H1 (cell line): ENCODE results near the gene BRCC3. TPM values are rescaled to one million over a fixed set of nuclear protein-coding genes. Genes with fewer than 3 reads are reported as not detected.

Experiments used
- CTCF ChIA-PET: fragments of 300-600 bp; sonication (Branson Sonifier 250); formaldehyde crosslinking; loops from one replicate; lab custom pipeline; 2021; ENCODE audit not compliant: partially characterized antibody; lab: Charles Lee
- POLR2A ChIA-PET: fragments of 300-600 bp; sonication (Branson Sonifier 250); formaldehyde crosslinking; loops from one replicate; lab custom pipeline; 2021; ENCODE audit warnings: inconsistent platforms; ENCODE audit not compliant: partially characterized antibody; lab: Charles Lee
- DNase-seq, 2 experiments: peaks; one replicate each; pipeline versions ENCODE4 v3.0.0 to v3.0.0-alpha.2; 2010 to 2022; ENCODE audit warnings: low spot score in 2 of 2, low read depth in 1 of 2, mixed read lengths in 1 of 2
- FAIRE-seq: peaks from 2 replicates; lab custom pipeline; 2011; peaks lifted over from hg19 to GRCh38; lab: Jason Lieb, UNC
- H2AFZ ChIP-seq: 2 replicates; pipeline ENCODE4 v1.8.1; 2012; ENCODE audit warnings: low read length, inconsistent platforms
- H2AK5ac ChIP-seq: 2 replicates; pipeline ENCODE4 v1.6.1; 2013; ENCODE audit warnings: low read depth, low read length
- H2BK120ac ChIP-seq: replicated peaks from 2 replicates; pipeline ENCODE3; 2013; ENCODE audit warnings: low read depth, low read length, inconsistent platforms
- H2BK12ac ChIP-seq: 2 replicates; pipeline ENCODE4 v1.6.1; 2013; ENCODE audit warnings: low read depth, low read length
- H2BK15ac ChIP-seq: 2 replicates; pipeline ENCODE4 v1.6.1; 2013; ENCODE audit warnings: low read length
- H2BK20ac ChIP-seq: 2 replicates; pipeline ENCODE4 v1.6.1; 2013; ENCODE audit warnings: low read length
- H2BK5ac ChIP-seq: 2 replicates; pipeline ENCODE4 v1.6.1; 2013; ENCODE audit warnings: low read depth, low read length
- H3K14ac ChIP-seq: 2 replicates; pipeline ENCODE4 v1.6.1; 2013; ENCODE audit warnings: inconsistent platforms; ENCODE audit not compliant: insufficient read length
- H3K18ac ChIP-seq: 2 replicates; pipeline ENCODE4 v1.6.1; 2013; ENCODE audit warnings: low read length; ENCODE audit errors: extremely low read depth
- H3K23ac ChIP-seq: 2 replicates; pipeline ENCODE4 v1.6.1; 2013; ENCODE audit warnings: inconsistent platforms; ENCODE audit not compliant: insufficient read length
- H3K23me2 ChIP-seq: 2 replicates; pipeline ENCODE4 v1.6.1; 2013; ENCODE audit warnings: low read depth, low read length
- H3K27ac ChIP-seq: 2 replicates; pipeline ENCODE4 v1.6.1; 2011; ENCODE audit warnings: low read depth, low read length, inconsistent platforms
- H3K27me3 ChIP-seq, 4 experiments: replicated peaks in 1 of 4; 1 replicate in 1 of 4; 2 replicates in 3 of 4; pipeline versions ENCODE4 v1.6.1 to v1.8.1; 2011 to 2013; ENCODE audit warnings: low read length in 3 of 4, mild to moderate bottlenecking in 3 of 4, inconsistent platforms in 2 of 4, mixed read lengths in 2 of 4, moderate library complexity in 1 of 4; ENCODE audit not compliant: control insufficient read depth in 3 of 4, insufficient read depth in 3 of 4; ENCODE audit errors: extremely low read depth in 1 of 4
- H3K36me3 ChIP-seq, 4 experiments: 2 replicates each; pipeline versions ENCODE4 v1.6.1 to v1.8.1; 2011 to 2013; ENCODE audit warnings: mild to moderate bottlenecking in 4 of 4, low read length in 3 of 4, moderate library complexity in 2 of 4, control low read depth in 1 of 4, inconsistent platforms in 1 of 4; ENCODE audit not compliant: insufficient read depth in 4 of 4, control insufficient read depth in 2 of 4
- H3K4ac ChIP-seq: replicated peaks from 2 replicates; pipeline ENCODE3; 2013; ENCODE audit warnings: low read length, low read depth, mixed read lengths, inconsistent platforms; ENCODE audit not compliant: insufficient read length
- H3K4me1 ChIP-seq, 4 experiments: replicated peaks in 1 of 4; 1 replicate in 1 of 4; 2 replicates in 3 of 4; pipeline versions ENCODE4 v1.6.1 to v1.8.1; 2011 to 2013; ENCODE audit warnings: low read length in 3 of 4, inconsistent platforms in 2 of 4, mixed read lengths in 1 of 4; ENCODE audit not compliant: insufficient read depth in 4 of 4, control insufficient read depth in 3 of 4
- H3K4me2 ChIP-seq, 2 experiments: 2 replicates each; pipeline versions ENCODE4 v1.6.1 to v1.8.1; 2011 to 2013; ENCODE audit warnings: low read depth in 2 of 2, low read length in 2 of 2, control low read depth in 1 of 2, inconsistent platforms in 1 of 2, mild to moderate bottlenecking in 1 of 2; ENCODE audit not compliant: insufficient read depth in 1 of 2
- H3K4me3 ChIP-seq, 4 experiments: fragments of 200-600, 300-600 bp in 1 of 4; sonication (generic), shearing (Covaris generic), sonication (Bioruptor Twin) in 1 of 4; 2 replicates each; pipeline versions ENCODE4 v1.5.1 to v1.8.1; 2011 to 2016; ENCODE audit warnings: low read length in 4 of 4, low read depth in 3 of 4, control low read depth in 2 of 4, inconsistent platforms in 2 of 4, mild to moderate bottlenecking in 2 of 4, mixed read lengths in 1 of 4, moderate library complexity in 1 of 4; ENCODE audit not compliant: insufficient read depth in 2 of 4; ENCODE audit errors: extremely low read depth in 1 of 4
- H3K56ac ChIP-seq: replicated peaks from 2 replicates; pipeline ENCODE3; 2013; ENCODE audit warnings: low read depth, mild to moderate bottlenecking, mixed read lengths, low read length, inconsistent platforms; ENCODE audit not compliant: insufficient read length
- H3K79me1 ChIP-seq: 2 replicates; pipeline ENCODE4 v1.6.1; 2013; ENCODE audit warnings: low read depth, low read length, control low read depth
- H3K79me2 ChIP-seq, 2 experiments: 2 replicates each; pipeline versions ENCODE4 v1.6.1 to v1.8.1; 2012 to 2013; ENCODE audit warnings: low read length in 2 of 2, mild to moderate bottlenecking in 2 of 2, inconsistent platforms in 1 of 2; ENCODE audit not compliant: insufficient read depth in 2 of 2, control insufficient read depth in 1 of 2
- H3K9ac ChIP-seq, 4 experiments: replicated peaks in 1 of 4; 1 replicate in 1 of 4; 2 replicates in 3 of 4; pipeline versions ENCODE4 v1.6.1 to v1.8.1; 2011 to 2013; ENCODE audit warnings: low read depth in 3 of 4, low read length in 3 of 4, control low read depth in 2 of 4, mild to moderate bottlenecking in 2 of 4, moderate library complexity in 2 of 4, inconsistent platforms in 1 of 4; ENCODE audit errors: extremely low read depth in 1 of 4
- H3K9me3 ChIP-seq, 2 experiments: 2 replicates each; pipeline versions ENCODE4 v1.6.1 to v1.8.1; 2012 to 2013; ENCODE audit warnings: mild to moderate bottlenecking in 2 of 2, moderate library complexity in 2 of 2, control low read depth in 1 of 2, inconsistent platforms in 1 of 2, low read depth in 1 of 2, low read length in 1 of 2, mixed read lengths in 1 of 2; ENCODE audit not compliant: insufficient read depth in 2 of 2
- H4K20me1 ChIP-seq, 2 experiments: replicated peaks in 1 of 2; 2 replicates each; pipeline versions ENCODE3 to v1.8.1; 2011 to 2013; ENCODE audit warnings: inconsistent platforms in 2 of 2, low read length in 2 of 2, mild to moderate bottlenecking in 1 of 2; ENCODE audit not compliant: insufficient read depth in 2 of 2, control insufficient read depth in 1 of 2
- H4K5ac ChIP-seq: 2 replicates; pipeline ENCODE4 v1.6.1; 2013; ENCODE audit warnings: low read length, low read depth, mixed read lengths, inconsistent platforms; ENCODE audit not compliant: insufficient read length
- H4K8ac ChIP-seq: 2 replicates; pipeline ENCODE4 v1.8.0; 2013; ENCODE audit warnings: mild to moderate bottlenecking, moderate library complexity, low read length, inconsistent platforms; ENCODE audit not compliant: insufficient read depth; ENCODE audit errors: extremely low read depth
- H4K91ac ChIP-seq: replicated peaks from 2 replicates; pipeline ENCODE3; 2013; ENCODE audit warnings: low read length, mixed read lengths, inconsistent platforms; ENCODE audit not compliant: insufficient read length
- BRCA1 ChIP-seq: IDR thresholded peaks from 2 replicates; pipeline ENCODE4 v1.6.1; 2012; ENCODE audit warnings: low read depth, low read length, improper control_type of control experiment
- GTF2F1 ChIP-seq: IDR thresholded peaks from 2 replicates; pipeline ENCODE4 v1.6.1; 2012; ENCODE audit warnings: low read depth, low read length, improper control_type of control experiment, borderline replicate concordance
- HDAC6 ChIP-seq: IDR thresholded peaks from one replicate; pipeline ENCODE4 v1.7.1; 2012; ENCODE audit warnings: low read depth, mild to moderate bottlenecking, inconsistent platforms, low read length, moderate library complexity
- KDM1A ChIP-seq: fragments of 200-600, 300-600 bp; sonication (generic); IDR thresholded peaks from 2 replicates; pipeline ENCODE4 v1.7.1; 2016; ENCODE audit warnings: mild to moderate bottlenecking, low read length, borderline replicate concordance
- MAFK ChIP-seq: IDR thresholded peaks from 2 replicates; pipeline ENCODE4 v1.6.1; 2012; ENCODE audit warnings: low read depth, mild to moderate bottlenecking, improper control_type of control experiment, low read length
- RAD21 ChIP-seq, 2 experiments: IDR thresholded peaks in 1 of 2; conservative IDR thresholded peaks in 1 of 2; 2 replicates each; pipeline ENCODE4 v1.6.1; 2011; ENCODE audit warnings: low read depth in 2 of 2, low read length in 2 of 2, improper control_type of control experiment in 1 of 2, inconsistent platforms in 1 of 2, mild to moderate bottlenecking in 1 of 2, moderate library complexity in 1 of 2
- SIN3A ChIP-seq, 2 experiments: IDR thresholded peaks in 1 of 2; conservative IDR thresholded peaks in 1 of 2; 2 replicates each; pipeline ENCODE4 v1.6.1; 2011 to 2012; ENCODE audit warnings: low read length in 2 of 2, improper control_type of control experiment in 1 of 2, low read depth in 1 of 2, mild to moderate bottlenecking in 1 of 2
- TBP ChIP-seq: IDR thresholded peaks from 2 replicates; pipeline ENCODE4 v1.6.1; 2011; ENCODE audit warnings: low read depth, low read length, improper control_type of control experiment
- TCF12 ChIP-seq: IDR thresholded peaks from 2 replicates; pipeline ENCODE4 v1.6.1; 2011; ENCODE audit warnings: low read depth, mild to moderate bottlenecking, low read length
- WGBS, 2 experiments: shearing (Covaris generic) in 1 of 2; methylation state at CpG; one replicate each; pipeline versions ENCODE4 v1.1.6 to v1.1.7; 2013 to 2015; ENCODE audit warnings: low lambda C conversion rate in 2 of 2, mixed read lengths in 2 of 2, inconsistent platforms in 1 of 2, low coverage in 1 of 2, missing lambda C conversion rate in 1 of 2; ENCODE audit not compliant: insufficient replicate concordance in 2 of 2, insufficient coverage in 1 of 2, insufficient read length in 1 of 2; ENCODE audit errors: extremely low coverage in 1 of 2, missing lambda C conversion rate in 1 of 2; 5-methylcytosine and 5-hydroxymethylcytosine counted together
- polyA plus RNA-seq, 7 experiments: library from polyadenylated mRNA; depleted of rRNA in 3 of 7; stranded (reverse) in 5 of 7; unstranded in 2 of 7; fragments of >200 nt in 5 of 7; fragments of 200-250 nt in 2 of 7; gene quantifications; 1 replicate in 5 of 7; 2 replicates in 1 of 7; 4 replicates in 1 of 7; pipeline versions ENCODE4 v1.2.1 to v1.2.3, GENCODE V29; 2011 to 2013; ENCODE audit warnings: missing spikeins in 2 of 7, mixed read lengths in 2 of 7
- total RNA-seq: library from RNA; stranded (reverse); fragmentation: NEBNext Ultra II Directional; extraction: Animal tissue kit (Norgen Biotek cat#: 25700); gene quantifications from 2 replicates; pipeline ENCODE4 v1.2.1, GENCODE V29; 2021

BRCC3 gene
- total and polyA plus RNA-seq, 2 of the 8 experiments (the other 6 are each of a cell fraction or from before 2014, with no cell fraction given) = 13.1 to 23.2 TPM

GRCh38 chrX:155144926-155145325 lies 73.6 kb downstream of the BRCC3 start:
- no peak overlapping the region for H3K56ac ChIP-seq
- TF ChIP-seq BRCA1 = no peak
- no peak for TF ChIP-seq RAD21 (IDR thresholded peaks at IDR 0.05 in 1 of 2, conservative IDR thresholded peaks at IDR 0.05 in 1 of 2; ENCODE audit: low read depth in 2 of 2, low read length in 2 of 2)
- TF ChIP-seq TBP = no peak
- TF ChIP-seq HDAC6 = no peak
- no peak for TF ChIP-seq TCF12
- TF ChIP-seq GTF2F1 = no peak
- TF ChIP-seq MAFK = no peak
- no peak for TF ChIP-seq SIN3A (conservative IDR thresholded peaks at IDR 0.05 in 1 of 2, IDR thresholded peaks at IDR 0.05 in 1 of 2; ENCODE audit: low read depth in 1 of 2, low read length in 2 of 2)
- TF ChIP-seq KDM1A = no peak
- no peaks in the 10 kb centered on the region for H3K79me2 ChIP-seq
- no peaks in the 10 kb centered on the region for H3K36me3 ChIP-seq
- no peak overlapping the region for H2BK5ac ChIP-seq
- H4K8ac ChIP-seq = no peak overlapping the region
- no peak overlapping the region for H4K91ac ChIP-seq
- 76% methylated on average over 4 of the region's 4 CpGs; no CpG with 5 or more reads in 1 of the 2 experiments for WGBS, 2 experiments
- H3K9me3 ChIP-seq = no peaks in the 10 kb centered on the region
- no peak overlapping the region for H2BK12ac ChIP-seq
- no peaks in the 10 kb centered on the region for H3K27me3 ChIP-seq
- H2AK5ac ChIP-seq = no peak overlapping the region
- no peak overlapping the region for H4K5ac ChIP-seq
- FAIRE-seq (no peak), DNase-seq (no peak)
- H3K9ac ChIP-seq = no peak overlapping the region
- H3K18ac ChIP-seq = no peak overlapping the region
- ChIA-PET POLR2A (no interaction called here), CTCF (no interaction called here)
- no peak overlapping the region for H3K23ac ChIP-seq
- no peak overlapping the region for H2BK20ac ChIP-seq
- H3K79me1 ChIP-seq = no peaks in the 10 kb centered on the region
- H3K4ac ChIP-seq = no peak overlapping the region
- H3K4me1 ChIP-seq = no peaks in the 10 kb centered on the region
- H3K4me2 ChIP-seq = no peak overlapping the region
- H3K14ac ChIP-seq = no peak overlapping the region
- no peak overlapping the region for H3K27ac ChIP-seq
- no peak overlapping the region for H3K4me3 ChIP-seq
- H2AFZ ChIP-seq = no peak overlapping the region
- H2BK120ac ChIP-seq = no peak overlapping the region
- H4K20me1 ChIP-seq = no peaks in the 10 kb centered on the region
- no peaks in the 10 kb centered on the region for H3K23me2 ChIP-seq
- H2BK15ac ChIP-seq = no peak overlapping the region
